Parathyroid adenoma (tissue), 2 donors: ENCODE data around the gene HDAC5.
A peak's percentile ranks its signal among the peaks of the same experiment; 100 is the strongest.

ENCODE experiments used
- H2AFZ ChIP-seq: fragments of 300-600 bp; sonication (generic); one replicate; pipeline ENCODE4 v1.7.0; 2017; ENCODE audit warnings: antibody characterized with exemption, mild to moderate bottlenecking
- H3K27ac ChIP-seq: fragments of 300-600 bp; sonication (generic); one replicate; pipeline ENCODE4 v1.7.0; 2017
- H3K27me3 ChIP-seq: fragments of 300-600 bp; sonication (generic); one replicate; pipeline ENCODE4 v1.7.0; 2017; ENCODE audit warnings: low read length; ENCODE audit not compliant: control insufficient read depth, insufficient read depth
- H3K36me3 ChIP-seq: fragments of 300-600 bp; sonication (generic); one replicate; pipeline ENCODE4 v1.7.0; 2017; ENCODE audit warnings: low read length; ENCODE audit not compliant: control insufficient read depth, insufficient read depth
- H3K4me1 ChIP-seq: fragments of 300-600 bp; sonication (generic); one replicate; pipeline ENCODE4 v1.7.0; 2017; ENCODE audit warnings: control low read depth
- H3K4me2 ChIP-seq: fragments of 300-600 bp; sonication (generic); one replicate; pipeline ENCODE4 v1.7.0; 2017; ENCODE audit warnings: low read length
- H3K4me3 ChIP-seq: fragments of 300-600 bp; sonication (generic); one replicate; pipeline ENCODE4 v1.7.0; 2017; ENCODE audit warnings: low read depth, low read length
- H3K79me2 ChIP-seq: fragments of 300-600 bp; sonication (generic); one replicate; pipeline ENCODE4 v1.7.0; 2017; ENCODE audit warnings: control low read depth
- H3K9ac ChIP-seq: fragments of 300-600 bp; sonication (generic); one replicate; pipeline ENCODE4 v1.7.0; 2017; ENCODE audit warnings: mild to moderate bottlenecking
- H3K9me3 ChIP-seq: fragments of 300-600 bp; sonication (generic); one replicate; pipeline ENCODE4 v1.7.0; 2017; ENCODE audit warnings: low read length; ENCODE audit not compliant: control insufficient read depth
- TF ChIP-seq, protein P1 (sequence below): fragments of 300-600 bp; sonication (generic); IDR thresholded peaks from one replicate; pipeline ENCODE4 v1.7.0; 2017; ENCODE audit warnings: antibody characterized with exemption, mild to moderate bottlenecking
- donor health status: primary hyperparathyroidism.

Gene HDAC5

DNA sequence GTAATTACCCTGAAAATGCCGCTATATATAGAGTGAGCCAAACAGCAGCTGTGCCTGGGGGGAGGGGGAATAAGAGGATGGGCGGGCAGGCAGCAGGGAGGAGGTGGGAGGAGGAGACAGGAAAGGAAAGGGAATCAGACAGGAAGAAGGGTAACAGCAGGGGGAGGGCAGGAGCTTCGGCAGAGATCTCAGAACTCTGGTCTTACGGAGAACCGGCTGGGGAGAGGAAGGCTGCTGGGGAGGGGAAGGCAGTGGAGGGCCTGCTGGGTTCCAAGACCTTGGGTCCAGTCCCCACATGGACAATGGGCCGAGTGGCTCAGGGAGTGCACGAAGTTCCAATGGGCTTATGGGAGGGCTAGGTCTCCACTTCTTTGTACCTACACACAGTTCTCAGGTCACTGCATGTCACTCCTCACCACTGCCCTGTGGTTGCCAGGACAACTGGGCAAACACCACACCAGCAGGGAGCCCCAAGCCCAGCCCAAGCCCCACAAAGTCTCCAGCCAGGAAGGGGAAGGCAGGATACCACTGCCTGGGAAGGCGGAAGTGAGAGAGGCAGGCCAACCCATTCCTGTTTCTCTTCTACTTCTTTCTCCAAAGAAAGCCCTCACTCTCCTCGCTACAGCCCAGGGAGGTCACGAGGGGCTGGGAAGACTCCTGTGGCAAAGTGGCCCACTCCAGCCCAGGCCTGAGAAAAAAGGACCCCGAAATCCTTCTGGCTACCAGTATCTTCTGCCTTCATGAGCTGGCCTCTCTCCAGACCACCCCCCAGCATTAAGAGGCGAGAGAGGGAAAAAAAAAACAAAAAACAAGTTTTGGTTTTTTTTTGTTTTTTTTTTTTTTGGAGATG lies 27.6 kb downstream of the HDAC5 start:
- Histone ChIP-seq H3K9ac (no peak overlapping the region), H3K4me2 (peak overlapping the region; percentile 54), H3K36me3 (no peaks in the 10 kb centered on the region), H3K9me3 (no peaks in the 10 kb centered on the region), H3K4me1 (peaks cover 26% of the 10 kb centered on the region), H3K27me3 (no peaks in the 10 kb centered on the region), H2AFZ (no peak overlapping the region), H3K4me3 (peak overlapping the region; percentile 36), H3K27ac (peak overlapping the region; percentile 55), H3K79me2 (peaks cover 29% of the 10 kb centered on the region)
- TF ChIP-seq, protein P1, sequence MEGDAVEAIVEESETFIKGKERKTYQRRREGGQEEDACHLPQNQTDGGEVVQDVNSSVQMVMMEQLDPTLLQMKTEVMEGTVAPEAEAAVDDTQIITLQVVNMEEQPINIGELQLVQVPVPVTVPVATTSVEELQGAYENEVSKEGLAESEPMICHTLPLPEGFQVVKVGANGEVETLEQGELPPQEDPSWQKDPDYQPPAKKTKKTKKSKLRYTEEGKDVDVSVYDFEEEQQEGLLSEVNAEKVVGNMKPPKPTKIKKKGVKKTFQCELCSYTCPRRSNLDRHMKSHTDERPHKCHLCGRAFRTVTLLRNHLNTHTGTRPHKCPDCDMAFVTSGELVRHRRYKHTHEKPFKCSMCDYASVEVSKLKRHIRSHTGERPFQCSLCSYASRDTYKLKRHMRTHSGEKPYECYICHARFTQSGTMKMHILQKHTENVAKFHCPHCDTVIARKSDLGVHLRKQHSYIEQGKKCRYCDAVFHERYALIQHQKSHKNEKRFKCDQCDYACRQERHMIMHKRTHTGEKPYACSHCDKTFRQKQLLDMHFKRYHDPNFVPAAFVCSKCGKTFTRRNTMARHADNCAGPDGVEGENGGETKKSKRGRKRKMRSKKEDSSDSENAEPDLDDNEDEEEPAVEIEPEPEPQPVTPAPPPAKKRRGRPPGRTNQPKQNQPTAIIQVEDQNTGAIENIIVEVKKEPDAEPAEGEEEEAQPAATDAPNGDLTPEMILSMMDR: no peak

GRCh38 chr17:44095388-44095646 lies 28.1 kb downstream of the HDAC5 start:
- Histone ChIP-seq H3K79me2 (peaks cover 28% of the 10 kb centered on the region), H3K27ac (peak overlapping the region; percentile 55), H3K36me3 (no peaks in the 10 kb centered on the region), H3K4me2 (peak overlapping the region; percentile 54), H2AFZ (no peak overlapping the region), H3K9ac (no peak overlapping the region), H3K27me3 (no peaks in the 10 kb centered on the region), H3K4me3 (peak overlapping the region; percentile 36), H3K9me3 (no peaks in the 10 kb centered on the region), H3K4me1 (peaks cover 26% of the 10 kb centered on the region)
- TF ChIP-seq, protein P1: no peak

- no peaks in the 10 kb centered on the region for H3K9me3 ChIP-seq
- H3K27ac ChIP-seq: peak overlapping the region; percentile 55
- no peaks in the 10 kb centered on the region for H3K36me3 ChIP-seq
- H3K4me1 ChIP-seq: peaks cover 26% of the 10 kb centered on the region
- H3K9ac ChIP-seq: no peak overlapping the region
- no peaks in the 10 kb centered on the region for H3K27me3 ChIP-seq
- H3K79me2 ChIP-seq: peaks cover 24% of the 10 kb centered on the region
- no peak overlapping the region for H3K4me3 ChIP-seq
- TF ChIP-seq, protein P1: no peak
- no peak overlapping the region for H2AFZ ChIP-seq
- H3K4me2 ChIP-seq: no peak overlapping the region
Measured at GRCh38 chr17:44094701-44095387, 28.6 kb downstream of the HDAC5 start.

DNA sequence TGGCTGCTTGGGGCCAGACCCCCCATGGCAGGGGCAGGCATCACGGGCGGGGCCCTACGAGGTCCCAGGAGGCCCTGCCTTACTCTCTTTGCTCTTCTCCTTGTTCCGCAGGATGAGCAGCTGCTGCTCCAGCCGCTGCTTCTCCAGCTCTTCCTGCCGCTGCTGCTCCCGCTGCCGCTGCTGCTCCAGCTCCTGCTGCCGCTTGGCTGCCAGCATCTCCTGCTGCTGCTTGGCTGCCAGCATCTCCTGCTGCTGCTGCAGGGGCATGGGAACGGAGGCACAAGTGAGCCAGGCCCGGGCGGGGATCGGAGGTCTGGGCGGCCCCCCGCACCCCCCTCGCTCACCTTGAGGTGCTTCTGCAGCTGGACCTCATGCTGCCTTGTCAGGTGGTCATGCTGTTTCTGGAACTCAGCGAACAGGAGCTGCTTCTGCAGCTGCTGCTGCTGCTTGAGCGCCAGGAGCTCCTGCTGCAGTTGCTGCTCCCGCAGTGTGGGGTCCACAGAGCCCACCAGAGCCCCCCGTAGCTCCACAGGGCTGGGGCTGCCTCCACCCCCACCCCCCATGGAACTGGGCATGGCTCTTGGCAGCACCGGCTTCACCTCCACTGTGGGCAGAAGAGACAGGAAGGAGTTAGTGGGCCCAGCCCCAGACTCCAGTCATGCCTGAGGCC lies 30.1 kb downstream of the HDAC5 start:
- TF ChIP-seq, protein P1: no peak
- no peak overlapping the region for H3K4me2 ChIP-seq
- no peak overlapping the region for H3K4me3 ChIP-seq
- no peak overlapping the region for H3K9ac ChIP-seq
- H3K36me3 ChIP-seq: no peaks in the 10 kb centered on the region
- H3K27me3 ChIP-seq: no peaks in the 10 kb centered on the region
- H3K79me2 ChIP-seq: peaks cover 24% of the 10 kb centered on the region
- peaks cover 26% of the 10 kb centered on the region for H3K4me1 ChIP-seq
- H3K9me3 ChIP-seq: no peaks in the 10 kb centered on the region
- H3K27ac ChIP-seq: no peak overlapping the region
- H2AFZ ChIP-seq: no peak overlapping the region
